ENCODE results near the gene LAMTOR5. TPM values are rescaled to one million over a fixed set of nuclear protein-coding genes. Genes with fewer than 3 reads are reported as not detected.
"Not testable (repeated sequence)": the region's sequence is repeated elsewhere in the genome, so short reads cannot be mapped to it uniquely, and the experiment has no call there.

LAMTOR5 gene
- total and polyA plus RNA-seq, 8 donors, result 29.0 to 159 (median 46.4) TPM

GRCh38 chr1:110424699-110425611, 17.5 kb upstream of the LAMTOR5 start:
- intact Hi-C loops (cut with DNase I), result no loop called here
- Histone ChIP-seq H3K27me3 (no peaks in the 10 kb centered on the region), H3K27ac (no peak overlapping the region), H3K9me3 (no peaks in the 10 kb centered on the region), H3K4me1 (no peaks in the 10 kb centered on the region), H3K36me3 (no peaks in the 10 kb centered on the region), H3K4me3 (no peak overlapping the region)
- no peak for TF ChIP-seq CTCF (IDR thresholded peaks at IDR 0.05)
- FAIRE-seq (no peak), ATAC-seq (no peak), DNase-seq (no peak)
- 57 to 59% methylated on average over 9 of the region's 9 CpGs for whole genome bisulfite sequencing, 2 donors

GRCh38 chr1:110420874-110421793, 13.6 kb upstream of the LAMTOR5 start:
- Histone ChIP-seq H3K4me1 (no peaks in the 10 kb centered on the region), H3K27ac (no peak overlapping the region), H3K27me3 (no peaks in the 10 kb centered on the region), H3K9me3 (no peaks in the 10 kb centered on the region), H3K4me3 (no peak overlapping the region), H3K36me3 (no peaks in the 10 kb centered on the region)
- intact Hi-C loops (cut with DNase I), result no loop called here
- ATAC-seq (peak in 1 of 4 donors; percentile 41), DNase-seq (no peak), FAIRE-seq (no peak)
- TF ChIP-seq CTCF (IDR thresholded peaks at IDR 0.05), result no peak
- 51 to 57% methylated on average over 2 of the region's 2 CpGs for WGBS, 2 donors

- ATAC-seq (no peak), FAIRE-seq (no peak), DNase-seq (no peak)
- Histone ChIP-seq H3K4me1 (no peaks in the 10 kb centered on the region), H3K27me3 (no peaks in the 10 kb centered on the region), H3K27ac (no peak overlapping the region), H3K4me3 (no peak overlapping the region), H3K9me3 (no peaks in the 10 kb centered on the region), H3K36me3 (no peaks in the 10 kb centered on the region)
- intact Hi-C loops (cut with DNase I), result no loop called here
- no peak for TF ChIP-seq CTCF (IDR thresholded peaks at IDR 0.05)
- 72 to 77% methylated on average over 10 of the region's 10 CpGs for WGBS, 2 donors
Observed at GRCh38 chr1:110420023-110420662, 12.6 kb upstream of the LAMTOR5 start.

DNA sequence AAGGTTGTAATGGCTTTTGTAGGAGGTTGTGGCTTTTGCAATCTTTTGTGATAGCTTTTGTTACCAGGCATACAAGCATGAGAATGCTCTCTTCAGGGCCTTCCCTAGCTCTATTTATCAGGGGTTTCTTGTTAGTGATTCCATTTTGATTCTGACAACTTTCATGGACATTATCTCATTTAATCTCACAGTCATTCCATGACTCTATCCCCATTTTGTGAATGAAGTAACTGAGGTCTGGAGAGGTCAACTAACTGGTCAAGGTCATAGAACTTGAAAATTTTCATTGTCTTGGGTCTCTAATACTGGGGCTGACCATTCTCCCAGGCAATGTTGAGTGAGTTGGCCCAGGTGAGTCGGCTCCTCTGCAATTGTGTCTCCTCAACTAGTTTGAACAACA, 11.2 kb upstream of the LAMTOR5 start:
- Histone ChIP-seq H3K36me3 (no peaks in the 10 kb centered on the region), H3K4me1 (no peaks in the 10 kb centered on the region), H3K27me3 (no peaks in the 10 kb centered on the region), H3K4me3 (no peak overlapping the region), H3K27ac (no peak overlapping the region), H3K9me3 (no peaks in the 10 kb centered on the region)
- DNase-seq (no peak), ATAC-seq (no peak), FAIRE-seq (no peak)
- 81 to 86% methylated on average over 1 of the region's 1 CpG for WGBS, 2 donors
- intact Hi-C loops (cut with DNase I), result no loop called here
- TF ChIP-seq CTCF (IDR thresholded peaks at IDR 0.05), result no peak

- H3K27ac ChIP-seq, H3K4me1 ChIP-seq, DNase-seq, FAIRE-seq, H3K27me3 ChIP-seq, ATAC-seq, H3K4me3 ChIP-seq, H3K9me3 ChIP-seq, H3K36me3 ChIP-seq: not testable (repeated sequence)
- WGBS, 2 donors, result 74 to 79% methylated on average over 1 of the region's 1 CpG
- intact Hi-C loops (cut with DNase I), result loop anchor here in 1 of 3 donors (5.0 kb wide), 1 partner anchor 84 kb away; no protein-coding TSS in a partner anchor
Observed at GRCh38 chr1:110413045-110413444, 5.6 kb upstream of the LAMTOR5 start.

Measured in pancreas (tissue), 10 donors.